ENCODE results near the gene FBXO42.

FBXO42 gene

GRCh38 chr1:16205891-16206546 lies 146.3 kb downstream of the FBXO42 start:
- no peak for DNase-seq (ENCODE audit: low read depth in 2 of 2)

- no peak for DNase-seq (ENCODE audit: low read depth in 2 of 2)
These were observed 147.0 kb downstream of the FBXO42 start for GRCh38 chr1:16205334-16205671.

GRCh38 chr1:16204634-16205333 lies 147.5 kb downstream of the FBXO42 start:
- DNase-seq (ENCODE audit: low read depth in 2 of 2), result no peak

GRCh38 chr1:16204216-16204615 lies 148.1 kb downstream of the FBXO42 start:
- no peak for DNase-seq (ENCODE audit: low read depth in 2 of 2)

- DNase-seq (ENCODE audit: low read depth in 2 of 2), result no peak
These were observed 148.7 kb downstream of the FBXO42 start for GRCh38 chr1:16203550-16203949.

GRCh38 chr1:16202281-16203210 lies 149.7 kb downstream of the FBXO42 start:
- no peak for DNase-seq (ENCODE audit: low read depth in 2 of 2)

- DNase-seq (ENCODE audit: low read depth in 2 of 2), result no peak
These were observed 152.6 kb downstream of the FBXO42 start for GRCh38 chr1:16199700-16200099.

- no peak for DNase-seq (ENCODE audit: low read depth in 2 of 2)
These were observed 153.2 kb downstream of the FBXO42 start for GRCh38 chr1:16199157-16199501.

- no peak for DNase-seq (ENCODE audit: low read depth in 2 of 2)
These were observed 153.7 kb downstream of the FBXO42 start for GRCh38 chr1:16198444-16199156.

GRCh38 chr1:16196874-16197273 lies 155.4 kb downstream of the FBXO42 start:
- no peak for DNase-seq (ENCODE audit: low read depth in 2 of 2)

Measured in stimulated activated CD4-positive, alpha-beta T cell treated with anti-CD3 and anti-CD28 coated beads, Interleukin-15, amount 100 ng/mL, for 48 hours (primary cell).